ENCODE results near the gene PKM.
A peak's percentile ranks its signal among the peaks of the same experiment; 100 is the strongest.

The PKM gene

GRCh38 chr15:72199721-72200212 is 31.2 kb downstream of the PKM start:
- DNase-seq = peak; percentile 74 to 80

GRCh38 chr15:72199205-72199515 is 31.8 kb downstream of the PKM start:
- DNase-seq = no peak

- no peak for DNase-seq
Observed at GRCh38 chr15:72198356-72199204, 32.4 kb downstream of the PKM start.

- peak in 1 of 2 donors; percentile 8 for DNase-seq
Observed at GRCh38 chr15:72197460-72198355, 33.3 kb downstream of the PKM start, which contains the start of gene GRAMD2A. Gene GRAMD2A (minus strand): TSS chr15:72197787.

- no peak for DNase-seq
Observed at GRCh38 chr15:72197041-72197459, 33.9 kb downstream of the PKM start.

GRCh38 chr15:72196409-72197040 is 34.5 kb downstream of the PKM start:
- no peak for DNase-seq

GRCh38 chr15:72195101-72195511 is 35.9 kb downstream of the PKM start:
- DNase-seq = peak; percentile 12 to 58

- DNase-seq = no peak
Observed at GRCh38 chr15:72193836-72194396, 37.1 kb downstream of the PKM start.

- no peak for DNase-seq
Observed at GRCh38 chr15:72192416-72192815, 38.6 kb downstream of the PKM start.

GRCh38 chr15:72189250-72189902 is 41.6 kb downstream of the PKM start:
- DNase-seq = no peak

- no peak for DNase-seq
Observed at GRCh38 chr15:72184165-72184811, 46.7 kb downstream of the PKM start.

- no peak for DNase-seq
Observed at GRCh38 chr15:72183781-72184164, 47.2 kb downstream of the PKM start.

- DNase-seq = no peak
Observed at GRCh38 chr15:72182673-72183072, 48.3 kb downstream of the PKM start.

- no peak for DNase-seq
Observed at GRCh38 chr15:72182244-72182643, 48.7 kb downstream of the PKM start.

GRCh38 chr15:72180761-72181324 is 50.1 kb downstream of the PKM start:
- no peak for DNase-seq

- DNase-seq = no peak
Observed at GRCh38 chr15:72179950-72180581, 50.9 kb downstream of the PKM start.

- DNase-seq = no peak
Observed at GRCh38 chr15:72178976-72179585, 51.9 kb downstream of the PKM start.

- DNase-seq = no peak
Observed at GRCh38 chr15:72176743-72177142, 54.2 kb downstream of the PKM start.

GRCh38 chr15:72176159-72176558 is 54.8 kb downstream of the PKM start:
- no peak for DNase-seq

Data from CD4-positive, alpha-beta T cell treated with Interleukin-1 beta for 1 hour (primary cell).